GM06990 (cell line): Measurements from ENCODE around the gene ZNF460.

ENCODE experiments used
- DNase-seq: peaks from one replicate; pipeline ENCODE4 v3.0.0-alpha.2; 2011; ENCODE audit not compliant: insufficient read length; ENCODE audit errors: extremely low read depth
- H3K27me3 ChIP-seq: replicated peaks from 2 replicates; pipeline ENCODE4 v1.6.0; 2011; ENCODE audit warnings: low read length; ENCODE audit not compliant: control insufficient read depth, insufficient read depth
- H3K36me3 ChIP-seq: 2 replicates; pipeline ENCODE4 v1.5.1; 2011; ENCODE audit warnings: low read length; ENCODE audit not compliant: control insufficient read depth, insufficient read depth
- H3K4me3 ChIP-seq: replicated peaks from 2 replicates; pipeline ENCODE4 v1.5.1; 2011; ENCODE audit warnings: low read depth, mild to moderate bottlenecking, control low read depth, low read length
- TF ChIP-seq, protein P1 (sequence below): IDR thresholded peaks from 2 replicates; pipeline ENCODE4 v1.5.1; 2011; ENCODE audit warnings: low read length, control low read depth, mild to moderate bottlenecking, inconsistent platforms; ENCODE audit not compliant: insufficient read depth, poor library complexity, severe bottlenecking

The ZNF460 gene

DNA sequence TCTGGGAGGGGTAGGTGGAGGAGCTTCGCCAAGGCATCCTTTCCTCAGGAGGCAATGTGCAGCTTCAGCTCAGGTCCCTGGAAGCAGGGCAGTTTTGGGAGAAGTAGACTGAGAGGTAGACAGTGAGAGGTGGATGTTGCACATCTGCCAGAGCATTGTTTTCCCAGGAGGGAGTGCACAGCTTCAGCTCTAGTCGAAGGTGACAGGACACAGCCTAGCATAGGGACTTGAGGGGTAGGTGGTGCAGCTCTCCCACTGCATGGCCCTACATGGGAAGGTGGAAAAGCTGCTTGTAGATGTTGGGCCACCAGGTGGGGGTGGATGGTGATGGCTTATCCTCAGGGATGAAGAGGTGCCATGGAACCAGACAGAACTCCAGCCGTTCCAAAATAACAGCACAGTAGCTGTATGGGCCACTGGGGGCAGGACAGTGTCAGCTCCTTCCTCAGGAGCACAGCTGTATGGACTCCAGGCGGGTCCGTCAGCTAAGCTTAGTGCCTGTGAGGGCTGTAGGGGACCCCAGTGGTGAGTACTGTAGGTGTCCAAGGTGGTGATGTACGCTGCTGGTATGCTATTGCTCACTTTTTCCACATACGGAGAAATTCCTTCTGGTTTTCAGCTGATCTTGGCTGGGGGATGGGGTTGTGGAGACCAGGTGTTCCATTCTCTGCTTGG is 22.6 kb downstream of the ZNF460 start:
- Histone ChIP-seq H3K4me3 (no peak overlapping the region), H3K27me3 (no peaks in the 10 kb centered on the region), H3K36me3 (peaks cover 17% of the 10 kb centered on the region)
- DNase-seq, result no peak
- TF ChIP-seq, protein P1, sequence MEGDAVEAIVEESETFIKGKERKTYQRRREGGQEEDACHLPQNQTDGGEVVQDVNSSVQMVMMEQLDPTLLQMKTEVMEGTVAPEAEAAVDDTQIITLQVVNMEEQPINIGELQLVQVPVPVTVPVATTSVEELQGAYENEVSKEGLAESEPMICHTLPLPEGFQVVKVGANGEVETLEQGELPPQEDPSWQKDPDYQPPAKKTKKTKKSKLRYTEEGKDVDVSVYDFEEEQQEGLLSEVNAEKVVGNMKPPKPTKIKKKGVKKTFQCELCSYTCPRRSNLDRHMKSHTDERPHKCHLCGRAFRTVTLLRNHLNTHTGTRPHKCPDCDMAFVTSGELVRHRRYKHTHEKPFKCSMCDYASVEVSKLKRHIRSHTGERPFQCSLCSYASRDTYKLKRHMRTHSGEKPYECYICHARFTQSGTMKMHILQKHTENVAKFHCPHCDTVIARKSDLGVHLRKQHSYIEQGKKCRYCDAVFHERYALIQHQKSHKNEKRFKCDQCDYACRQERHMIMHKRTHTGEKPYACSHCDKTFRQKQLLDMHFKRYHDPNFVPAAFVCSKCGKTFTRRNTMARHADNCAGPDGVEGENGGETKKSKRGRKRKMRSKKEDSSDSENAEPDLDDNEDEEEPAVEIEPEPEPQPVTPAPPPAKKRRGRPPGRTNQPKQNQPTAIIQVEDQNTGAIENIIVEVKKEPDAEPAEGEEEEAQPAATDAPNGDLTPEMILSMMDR, result no peak

DNA sequence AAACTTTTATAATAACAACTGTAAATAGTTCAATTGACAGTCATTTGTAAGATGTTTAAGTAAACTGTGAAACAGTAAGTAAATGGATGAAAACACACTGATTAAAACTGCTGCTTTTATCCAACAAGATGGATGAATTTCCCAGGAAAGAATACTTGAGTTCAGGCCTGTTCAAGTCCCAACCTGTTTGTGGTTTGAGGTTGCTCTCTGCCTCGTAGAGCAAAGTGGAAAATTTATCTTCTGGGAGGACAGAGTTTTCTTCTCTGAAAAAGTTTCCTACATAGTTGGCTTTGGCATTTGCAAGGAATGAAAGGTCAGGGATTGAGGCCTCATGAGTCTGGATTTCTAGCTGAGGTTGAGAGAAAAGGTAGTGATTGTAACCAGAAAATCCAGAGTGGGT is 24.8 kb downstream of the ZNF460 start:
- no peak for DNase-seq
- Histone ChIP-seq H3K4me3 (no peak overlapping the region), H3K36me3 (peaks cover 17% of the 10 kb centered on the region), H3K27me3 (no peaks in the 10 kb centered on the region)
- TF ChIP-seq, protein P1, result no peak

DNA sequence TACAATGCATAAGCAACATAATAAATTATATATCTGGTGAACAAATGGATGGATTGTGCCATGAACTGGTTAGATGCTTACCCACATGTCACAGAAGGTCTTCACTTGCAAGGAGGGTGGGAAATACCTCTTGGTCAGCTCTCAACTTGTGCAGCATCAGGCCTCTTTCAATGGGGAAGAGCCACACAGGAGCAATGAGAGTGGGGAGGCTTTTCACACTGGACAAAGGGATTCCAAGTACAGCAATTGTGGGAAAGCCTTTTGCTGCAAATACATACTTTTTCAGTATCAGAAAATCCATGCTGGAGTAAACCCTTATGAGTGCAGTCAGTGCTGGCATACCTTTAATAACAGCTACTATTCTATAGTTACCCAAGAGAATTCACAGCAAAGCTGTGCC is 28.2 kb downstream of the ZNF460 start:
- Histone ChIP-seq H3K36me3 (no peaks in the 10 kb centered on the region; the same call in 1 of the 2 replicates), H3K27me3 (no peaks in the 10 kb centered on the region), H3K4me3 (no peak overlapping the region)
- TF ChIP-seq, protein P1, result no peak
- DNase-seq, result no peak

GRCh38 chr19:57310792-57311191 is 30.5 kb downstream of the ZNF460 start:
- TF ChIP-seq, protein P1, result no peak
- no peak for DNase-seq

GRCh38 chr19:57314146-57314545 is 33.9 kb downstream of the ZNF460 start:
- Histone ChIP-seq H3K36me3 (no peaks in the 10 kb centered on the region), H3K4me3 (no peak overlapping the region), H3K27me3 (no peaks in the 10 kb centered on the region)
- TF ChIP-seq, protein P1, result no peak
- DNase-seq, result no peak

More at GRCh38 chr19:57310792-57311191, 30.5 kb downstream of the ZNF460 start:
- Histone ChIP-seq H3K36me3 (no peaks in the 10 kb centered on the region; the same call in 1 of the 2 replicates), H3K4me3 (no peak overlapping the region), H3K27me3 (no peaks in the 10 kb centered on the region)
